HTR-8/SVneo (cell line): ENCODE measurements around the gene SPATS2L.
A peak's percentile ranks its signal among the peaks of the same experiment; 100 is the strongest.

Experiments
- DNase-seq: peaks from one replicate; pipeline ENCODE4 v3.0.0; 2011; ENCODE audit warnings: low spot score, mixed read lengths; ENCODE audit not compliant: insufficient read length
- FAIRE-seq: peaks from 2 replicates; lab custom pipeline; 2011; peaks lifted over from hg19 to GRCh38; lab: Jason Lieb, UNC

SPATS2L gene

DNA sequence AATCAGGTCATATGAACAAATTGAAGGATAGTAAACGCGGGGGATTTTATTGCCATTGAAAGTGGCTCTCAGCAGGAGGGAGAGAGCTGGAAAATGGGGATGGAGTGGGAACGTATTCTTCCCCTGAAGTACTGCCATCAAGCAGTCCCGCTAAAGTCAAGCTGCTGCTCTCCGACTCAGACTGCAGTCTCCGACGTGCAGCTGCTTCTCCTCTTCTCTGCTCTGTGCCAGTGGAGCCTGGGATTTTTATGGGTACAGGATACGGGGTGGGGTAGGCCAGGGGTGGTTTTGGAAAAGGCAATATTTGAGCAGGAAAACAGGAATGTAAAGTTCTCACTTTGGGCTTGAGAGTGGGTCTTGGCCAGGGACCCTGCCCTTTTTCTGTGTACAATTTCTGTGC is 170.3 kb downstream of the SPATS2L start:
- FAIRE-seq (no peak), DNase-seq (no peak)

DNA sequence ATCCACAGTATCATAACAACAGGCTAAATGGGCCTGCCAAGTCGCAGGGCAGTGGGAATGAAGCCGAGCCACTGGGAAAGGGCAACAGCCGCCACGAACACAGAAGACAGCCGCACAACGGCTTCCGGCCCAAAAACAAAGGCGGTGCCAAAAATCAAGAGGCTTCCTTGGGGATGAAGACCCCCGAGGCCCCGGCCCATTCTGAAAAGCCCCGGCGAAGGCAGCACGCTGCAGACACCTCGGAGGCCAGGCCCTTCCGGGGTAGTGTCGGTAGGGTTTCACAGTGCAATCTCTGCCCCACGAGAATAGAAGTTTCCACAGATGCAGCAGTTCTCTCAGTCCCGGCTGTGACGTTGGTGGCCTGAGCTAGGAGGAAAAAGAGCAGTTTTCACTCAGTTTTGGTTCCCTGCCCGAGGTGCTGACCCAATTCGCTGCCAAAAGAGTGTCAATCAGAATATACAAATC is 171.2 kb downstream of the SPATS2L start:
- FAIRE-seq (no peak), DNase-seq (no peak)

- peak; percentile 32 for DNase-seq
- no peak for FAIRE-seq
Measured at GRCh38 chr2:200479692-200480265, 173.3 kb downstream of the SPATS2L start.

GRCh38 chr2:200482194-200482593 is 175.7 kb downstream of the SPATS2L start:
- no peak for DNase-seq

GRCh38 chr2:200483729-200484198 is 177.3 kb downstream of the SPATS2L start:
- FAIRE-seq (no peak), DNase-seq (peak; percentile 26)

More at GRCh38 chr2:200482194-200482593, 175.7 kb downstream of the SPATS2L start:
- no peak for FAIRE-seq

- no peak for DNase-seq
- no peak for FAIRE-seq
Measured at GRCh38 chr2:200484934-200485333, 178.4 kb downstream of the SPATS2L start.

GRCh38 chr2:200486529-200486928 is 180.0 kb downstream of the SPATS2L start:
- DNase-seq (no peak), FAIRE-seq (no peak)

DNA sequence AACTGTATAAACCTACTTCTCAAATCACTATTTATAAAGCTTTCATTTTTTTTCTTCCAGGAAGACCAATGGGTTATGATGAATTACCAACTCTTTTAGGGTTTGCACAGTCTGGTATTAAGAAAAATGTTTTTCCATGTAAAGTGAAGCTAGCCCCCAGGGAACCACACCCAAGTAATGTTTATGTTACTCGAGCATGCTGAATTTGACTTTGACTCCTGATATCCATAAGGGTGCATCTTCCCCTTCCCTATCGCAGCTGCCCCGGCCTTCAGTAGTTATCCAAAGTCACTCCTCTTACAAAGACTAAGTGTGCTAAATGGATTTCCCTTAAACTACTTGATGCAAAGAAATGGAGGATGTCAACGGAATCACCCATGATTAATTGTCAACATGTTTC is 181.7 kb downstream of the SPATS2L start:
- FAIRE-seq (no peak), DNase-seq (no peak)

DNA sequence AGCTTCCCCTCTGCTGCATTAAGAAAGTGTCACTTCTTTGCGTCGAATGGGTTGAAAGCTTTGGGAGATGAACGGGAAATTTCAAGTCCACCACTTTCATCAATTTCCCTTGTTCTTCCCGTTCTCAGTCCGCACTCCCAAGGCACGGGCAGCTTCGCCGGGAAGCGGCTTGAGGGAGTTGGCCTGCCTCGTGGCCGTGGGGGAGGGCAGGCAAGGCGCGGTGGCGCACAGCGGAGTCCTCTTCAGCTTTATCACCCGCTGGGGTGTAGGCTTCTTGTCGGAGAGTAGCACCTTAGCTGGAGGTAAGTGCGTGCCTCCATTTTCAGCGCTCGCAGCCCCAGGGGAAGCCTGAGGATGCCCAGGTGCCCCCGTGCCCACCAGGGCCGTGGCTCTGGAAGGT is 183.5 kb downstream of the SPATS2L start:
- FAIRE-seq (no peak), DNase-seq (no peak)

DNA sequence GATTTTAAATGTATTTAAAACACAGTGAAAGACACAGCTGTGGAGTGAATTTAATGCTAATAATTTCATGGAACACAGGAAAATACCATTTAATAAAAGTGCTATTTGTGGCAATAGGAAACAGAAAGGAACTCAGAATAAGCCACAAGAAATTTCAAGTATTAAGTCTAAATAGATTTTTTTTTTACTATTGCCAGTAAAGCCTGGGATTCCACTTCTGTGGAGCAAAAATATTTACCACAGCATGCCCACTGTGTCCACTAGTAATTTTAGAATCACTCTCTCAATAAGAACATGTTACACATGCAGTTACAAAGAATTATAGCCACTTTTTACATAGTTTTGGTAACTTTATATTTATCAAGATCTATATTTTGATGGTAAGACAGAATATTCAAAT is 186.2 kb downstream of the SPATS2L start:
- DNase-seq (no peak), FAIRE-seq (no peak)

DNA sequence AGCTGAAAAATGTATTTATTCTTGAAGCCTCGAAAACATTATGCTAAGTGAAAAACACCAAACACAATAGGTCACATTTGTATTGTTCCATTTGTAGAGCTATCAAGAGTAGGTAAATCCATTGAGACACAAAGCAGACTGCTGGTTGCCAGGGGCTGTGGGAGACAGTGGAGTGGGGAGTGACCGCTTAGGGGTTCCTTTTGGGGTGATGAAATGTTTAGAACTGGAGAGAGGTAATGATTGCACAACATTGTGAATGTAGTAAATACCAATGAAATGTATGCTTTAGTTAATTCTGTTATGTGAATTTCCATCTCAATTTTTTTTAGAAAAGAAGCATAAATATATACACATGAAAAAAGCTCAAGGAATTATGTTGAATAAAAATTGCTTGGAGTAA is 187.6 kb downstream of the SPATS2L start:
- no peak for FAIRE-seq
- no peak for DNase-seq

DNA sequence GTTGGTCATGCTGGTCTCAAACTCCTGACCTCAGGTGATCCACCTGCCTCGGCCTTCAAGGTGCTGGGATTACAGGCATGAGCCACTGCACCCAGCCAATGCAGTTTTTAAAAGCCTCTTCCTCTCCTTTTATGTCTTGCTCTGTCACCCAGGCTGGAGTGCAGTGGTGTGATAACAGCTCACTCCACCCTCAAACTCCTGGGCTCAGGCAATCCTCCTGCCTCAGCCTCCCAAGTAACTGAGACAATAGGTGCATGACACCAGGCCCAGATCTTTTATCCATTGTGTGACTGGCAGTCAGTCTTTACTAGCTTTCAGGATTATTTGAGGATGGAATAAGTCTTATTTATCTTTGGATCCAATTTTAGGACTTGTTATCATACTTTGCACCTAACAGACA is 190.2 kb downstream of the SPATS2L start:
- DNase-seq = no peak
- FAIRE-seq = no peak

DNA sequence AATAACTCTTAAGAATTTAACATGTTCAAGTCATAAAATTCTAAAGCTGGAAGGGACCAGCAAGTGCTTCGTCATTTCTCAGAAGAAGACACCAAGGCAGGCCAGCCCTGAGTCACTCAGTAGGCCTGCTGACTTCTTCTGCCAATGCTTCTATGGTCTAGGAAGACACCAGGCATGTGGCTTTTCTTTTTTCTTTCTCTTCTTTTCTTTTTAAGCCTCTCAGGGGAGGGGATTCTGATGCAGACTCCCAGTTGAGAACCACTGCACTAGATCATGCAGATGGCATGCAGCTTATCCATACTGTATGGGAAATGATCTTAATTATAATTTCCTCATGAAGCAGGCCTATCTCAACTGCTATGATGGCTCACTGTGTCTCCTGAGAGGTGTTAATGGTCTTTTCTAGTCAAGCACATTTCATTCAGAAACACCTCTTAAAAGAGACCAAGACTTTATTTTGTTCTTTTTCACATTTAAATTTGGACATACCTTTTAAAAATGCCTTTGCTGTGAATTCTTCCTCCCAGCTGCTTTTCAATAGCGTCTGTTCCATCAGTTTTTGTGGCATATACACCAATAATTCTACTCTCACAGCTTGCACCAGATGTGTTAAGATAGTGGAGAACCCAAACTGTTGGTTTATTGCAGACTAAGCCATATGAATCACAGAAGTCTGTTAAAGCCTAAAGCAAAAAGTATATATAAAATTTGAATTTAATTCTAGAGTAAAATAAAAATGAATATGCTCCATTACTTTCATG is 192.1 kb downstream of the SPATS2L start:
- DNase-seq (no peak), FAIRE-seq (no peak)

GRCh38 chr2:200502196-200502595 is 195.7 kb downstream of the SPATS2L start:
- no peak for DNase-seq
- FAIRE-seq = no peak

DNA sequence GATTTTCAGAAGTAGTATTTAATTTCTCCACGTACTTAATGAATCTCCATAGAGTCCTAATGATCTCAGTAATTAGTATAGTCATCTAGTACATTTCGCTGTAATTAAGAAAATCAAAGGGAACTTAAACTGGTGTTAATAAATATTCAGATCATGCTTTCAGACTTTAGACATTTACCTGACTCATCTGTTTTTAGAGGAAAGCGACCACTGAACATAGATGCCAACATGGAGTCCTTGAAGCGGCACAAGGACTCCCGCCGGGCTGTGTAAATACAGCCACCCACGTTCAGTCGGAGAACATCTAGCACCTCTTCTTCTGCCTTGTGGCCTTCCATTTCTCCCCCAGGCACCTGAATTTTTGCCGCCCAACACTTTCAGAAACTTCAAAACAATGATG is 200.2 kb downstream of the SPATS2L start:
- no peak for DNase-seq
- FAIRE-seq = no peak

DNA sequence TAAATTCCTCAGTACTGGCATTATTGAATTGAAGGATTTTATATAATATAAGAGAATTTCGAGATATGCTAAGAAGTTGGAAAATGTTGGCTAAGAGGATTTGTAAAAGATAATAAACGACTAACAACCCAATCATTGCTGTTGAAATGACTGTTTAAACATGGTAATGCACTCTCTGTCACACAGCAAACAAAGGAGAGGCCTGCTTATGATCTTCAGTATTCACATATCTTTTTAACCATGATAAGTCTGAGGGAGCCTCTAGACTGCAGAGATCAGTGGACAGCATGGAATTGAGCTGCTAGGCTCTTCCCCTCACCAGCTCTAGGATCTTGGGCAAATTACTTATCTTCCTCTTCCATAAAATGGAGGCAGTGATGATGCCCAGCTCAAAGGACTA is 200.7 kb downstream of the SPATS2L start:
- FAIRE-seq (no peak), DNase-seq (no peak)

GRCh38 chr2:200509235-200509611 is 202.7 kb downstream of the SPATS2L start:
- FAIRE-seq (no peak), DNase-seq (peak; percentile 32)

GRCh38 chr2:200509612-200510433 is 203.3 kb downstream of the SPATS2L start, which contains the start of gene KCTD18:
Gene KCTD18 (minus strand): TSS chr2:200510068. CDS start chr2:200507016, 3,052 bp downstream.
- DNase-seq (peak; percentile 90), FAIRE-seq (peak; percentile 88)

DNA sequence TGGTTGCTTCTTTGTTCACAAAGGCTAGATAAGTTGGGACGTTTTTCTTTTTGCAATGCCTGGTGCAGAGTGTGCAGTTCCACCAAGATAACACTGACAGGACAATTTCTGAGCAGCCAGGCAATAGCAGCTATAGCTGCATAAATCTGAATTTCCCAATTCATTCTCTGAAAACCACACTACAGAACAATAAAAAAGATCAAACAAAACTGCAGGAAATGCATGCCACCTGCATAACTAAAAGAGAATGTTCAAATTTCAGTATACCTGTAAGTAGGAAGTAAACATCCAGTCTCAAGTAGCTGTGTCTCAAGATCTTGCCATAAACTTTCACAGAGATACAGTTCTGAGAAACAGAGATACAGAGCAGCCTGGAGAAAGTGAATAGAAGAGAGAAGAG is 208.7 kb downstream of the SPATS2L start:
- no peak for DNase-seq
- no peak for FAIRE-seq

GRCh38 chr2:200523158-200523557 is 216.7 kb downstream of the SPATS2L start:
- FAIRE-seq (no peak), DNase-seq (no peak)

- FAIRE-seq = no peak
- DNase-seq = no peak
Measured at GRCh38 chr2:200523604-200524003, 217.1 kb downstream of the SPATS2L start.
